Hepatic stellate cell (primary cell): ENCODE measurements around the gene DPP6.
"Not testable (repeated sequence)": the region's sequence is repeated elsewhere in the genome, so short reads cannot be mapped to it uniquely, and the experiment has no call there.

Experiments used
- DNase-seq: peaks from one replicate; pipeline ENCODE4 v3.0.0; 2011; ENCODE audit warnings: low spot score

Gene DPP6

GRCh38 chr7:154910977-154911376, 858.8 kb downstream of the DPP6 start:
- no peak for DNase-seq

DNA sequence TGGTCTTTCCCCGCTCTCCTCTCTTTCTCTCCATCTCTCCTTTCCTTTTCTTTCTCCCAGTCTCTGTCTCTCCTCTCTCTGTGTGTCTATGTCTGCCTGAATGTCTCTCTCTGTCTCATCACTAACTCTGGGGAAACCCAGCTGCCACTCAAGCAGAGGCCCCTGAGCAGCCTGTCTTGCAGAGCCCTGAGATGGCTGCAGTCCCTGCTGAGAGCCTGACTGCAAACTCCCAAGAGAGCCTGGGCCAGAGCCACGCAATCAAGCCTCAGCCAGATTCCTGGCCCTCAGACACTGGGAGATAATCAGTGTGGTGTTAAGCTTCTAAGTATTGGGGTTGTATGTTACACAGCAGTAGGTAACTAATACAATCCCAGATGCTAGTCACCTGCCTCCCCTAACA, 859.2 kb downstream of the DPP6 start:
- no peak for DNase-seq

GRCh38 chr7:154911862-154912455, 859.8 kb downstream of the DPP6 start:
- DNase-seq: no peak

DNA sequence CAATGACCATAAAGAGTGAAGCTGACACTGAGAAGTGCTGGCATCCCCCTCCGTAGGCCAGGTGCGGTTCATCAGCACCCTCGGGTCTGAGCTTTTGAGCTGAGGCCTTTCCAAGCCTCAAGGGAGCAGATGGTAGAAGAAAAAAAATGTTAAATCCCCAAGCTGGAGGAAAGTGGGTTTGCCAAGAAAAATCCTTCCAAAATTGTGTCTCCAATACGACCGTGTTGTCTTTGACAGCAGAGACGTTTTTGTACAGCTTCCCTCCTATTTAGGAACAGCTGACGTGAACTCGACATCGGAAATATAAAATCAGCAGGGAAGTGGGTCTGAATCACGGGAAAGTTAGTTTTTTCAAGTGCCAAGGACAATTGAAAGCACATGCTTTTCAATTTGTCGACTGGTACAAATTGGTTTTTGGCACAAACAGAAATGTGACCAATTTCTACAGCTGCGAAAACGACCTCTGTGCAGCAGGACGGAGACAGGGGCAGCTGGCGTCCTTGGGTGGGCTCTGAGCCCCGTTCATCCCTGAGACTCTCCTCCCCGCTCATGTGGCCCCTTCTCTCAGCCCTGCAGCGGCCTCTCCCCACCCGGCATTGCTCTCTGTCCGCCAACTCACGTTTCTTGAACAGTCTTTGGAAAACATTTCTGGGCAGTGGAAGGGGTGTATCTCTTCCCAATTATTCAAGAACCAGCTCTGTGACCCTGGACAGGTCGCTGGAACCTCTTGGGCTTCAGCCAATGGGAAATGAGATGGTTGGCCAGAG, 860.9 kb downstream of the DPP6 start:
- no peak for DNase-seq

GRCh38 chr7:154913638-154914307, 861.6 kb downstream of the DPP6 start:
- peak; percentile 85 for DNase-seq

- DNase-seq: no peak
Measured at GRCh38 chr7:154914308-154914995, 862.3 kb downstream of the DPP6 start.

GRCh38 chr7:154914996-154915380, 862.8 kb downstream of the DPP6 start:
- DNase-seq: no peak

DNA sequence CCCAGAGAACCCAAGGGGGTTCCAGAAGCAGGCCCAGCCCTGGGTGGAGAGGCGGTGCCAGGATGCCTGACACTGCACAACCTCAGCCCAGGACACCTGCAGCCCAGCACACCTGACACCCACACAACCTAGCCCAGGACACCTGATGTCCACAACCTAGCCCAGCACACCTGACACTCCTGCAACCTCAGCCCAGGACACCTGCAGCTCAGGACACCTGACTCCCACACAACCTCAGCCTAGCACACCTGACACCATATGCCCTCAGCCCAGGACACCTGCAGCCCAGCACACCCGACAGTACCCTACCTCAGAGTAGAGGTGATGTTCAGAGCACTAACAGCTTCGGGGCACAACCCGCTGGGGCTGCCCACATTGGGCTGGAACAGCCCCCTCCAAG, 863.4 kb downstream of the DPP6 start:
- DNase-seq: no peak

DNA sequence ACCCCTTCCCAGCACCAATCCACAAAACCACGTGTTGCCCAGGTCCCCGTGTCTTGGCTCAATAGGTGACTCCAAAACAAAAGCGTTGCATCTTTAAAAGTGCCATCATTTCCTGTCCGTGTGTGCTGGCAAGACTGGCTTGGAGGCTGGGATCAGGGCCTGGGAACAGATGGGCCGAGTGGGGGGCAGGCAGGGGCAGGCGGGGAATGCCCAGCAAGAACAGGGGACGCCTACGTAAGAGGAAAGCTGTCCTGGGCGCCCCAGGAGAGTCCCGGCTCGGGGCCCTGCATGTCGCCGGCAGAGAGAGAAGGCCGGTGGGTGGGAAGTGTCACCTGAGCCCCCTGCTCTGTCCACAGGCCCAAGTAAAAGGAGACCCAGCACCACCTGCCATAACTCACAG, 864.2 kb downstream of the DPP6 start:
- DNase-seq: no peak

DNA sequence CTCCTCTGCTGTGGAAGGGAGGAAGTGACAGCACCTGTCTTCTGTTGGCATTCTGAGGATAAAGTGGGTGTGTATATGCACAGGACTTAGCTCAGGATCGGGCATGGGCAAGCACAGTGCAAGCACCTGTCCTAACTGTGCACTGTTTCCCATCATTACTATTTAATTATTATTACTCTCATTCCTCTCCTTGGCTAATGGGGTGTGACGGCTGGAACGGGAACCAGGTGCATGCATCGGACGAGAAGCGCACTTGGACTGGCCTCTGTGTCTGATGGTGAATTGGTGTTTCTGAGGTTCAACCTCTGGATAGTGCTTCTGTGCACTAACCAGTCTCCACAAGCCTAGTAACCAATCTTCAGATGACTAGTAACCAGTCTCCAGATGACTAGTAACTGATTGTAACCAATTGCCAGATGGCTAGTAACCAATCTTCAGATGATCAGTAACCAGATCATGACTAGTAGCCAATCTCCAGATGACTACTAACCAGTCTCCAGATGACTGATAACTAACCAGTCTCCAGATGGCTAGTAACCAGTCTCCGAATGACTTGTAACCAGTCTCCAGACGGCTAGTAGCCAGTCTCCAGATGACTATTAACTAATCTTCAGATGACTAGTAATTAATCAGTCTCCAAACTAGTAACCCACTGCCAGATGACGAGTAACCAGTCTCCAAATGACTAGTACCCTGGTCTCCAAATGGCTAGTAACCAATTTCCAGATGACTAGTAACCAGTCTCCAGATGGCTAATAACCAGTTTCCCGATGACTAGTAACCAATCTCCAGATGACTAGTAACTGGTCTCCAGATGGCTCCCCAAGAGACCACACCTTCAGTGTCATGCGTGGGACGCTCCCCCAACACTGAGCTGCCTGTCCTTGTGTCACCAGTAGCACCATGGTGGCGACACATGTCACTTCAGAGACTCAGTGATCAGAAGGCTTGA, 864.9 kb downstream of the DPP6 start:
- no peak for DNase-seq

DNA sequence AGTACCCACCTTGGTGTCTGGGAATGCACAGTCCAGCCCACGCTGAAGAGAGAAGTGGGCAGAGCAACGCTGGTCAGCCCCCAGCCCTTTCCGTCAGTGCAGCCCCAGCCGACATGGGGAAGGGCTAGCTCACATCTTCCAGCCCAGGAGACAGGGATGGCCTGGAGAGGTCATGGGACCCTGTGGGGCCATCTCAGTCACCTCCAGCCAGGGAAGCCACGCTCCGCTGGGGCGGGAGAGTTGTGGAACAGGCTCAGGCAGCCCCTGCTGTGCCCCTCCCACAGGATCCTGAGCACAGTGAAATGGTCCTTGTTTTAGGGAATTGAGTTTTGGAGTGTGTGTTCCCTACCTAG, 865.6 kb downstream of the DPP6 start:
- DNase-seq: no peak

DNA sequence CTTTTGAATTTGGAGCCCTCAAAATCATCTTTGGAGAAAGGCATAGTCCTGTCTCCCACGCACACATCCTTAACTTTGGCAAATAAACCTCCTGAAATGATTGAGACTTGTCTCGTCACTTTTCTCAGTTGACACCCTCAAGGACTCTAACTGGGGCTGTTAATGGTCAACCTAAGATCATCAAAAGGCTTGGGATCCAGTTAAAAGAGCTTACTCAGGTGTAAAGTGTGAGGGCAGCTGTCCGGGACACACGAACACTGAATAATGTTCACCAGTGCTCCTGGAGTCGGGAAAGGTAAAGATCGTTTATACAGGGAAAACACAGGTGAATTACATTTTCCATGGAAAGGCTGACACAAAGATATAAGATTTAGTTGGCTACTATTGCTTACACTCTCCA, 866.1 kb downstream of the DPP6 start:
- no peak for DNase-seq

GRCh38 chr7:154918741-154919140, 866.5 kb downstream of the DPP6 start:
- DNase-seq: no peak

DNA sequence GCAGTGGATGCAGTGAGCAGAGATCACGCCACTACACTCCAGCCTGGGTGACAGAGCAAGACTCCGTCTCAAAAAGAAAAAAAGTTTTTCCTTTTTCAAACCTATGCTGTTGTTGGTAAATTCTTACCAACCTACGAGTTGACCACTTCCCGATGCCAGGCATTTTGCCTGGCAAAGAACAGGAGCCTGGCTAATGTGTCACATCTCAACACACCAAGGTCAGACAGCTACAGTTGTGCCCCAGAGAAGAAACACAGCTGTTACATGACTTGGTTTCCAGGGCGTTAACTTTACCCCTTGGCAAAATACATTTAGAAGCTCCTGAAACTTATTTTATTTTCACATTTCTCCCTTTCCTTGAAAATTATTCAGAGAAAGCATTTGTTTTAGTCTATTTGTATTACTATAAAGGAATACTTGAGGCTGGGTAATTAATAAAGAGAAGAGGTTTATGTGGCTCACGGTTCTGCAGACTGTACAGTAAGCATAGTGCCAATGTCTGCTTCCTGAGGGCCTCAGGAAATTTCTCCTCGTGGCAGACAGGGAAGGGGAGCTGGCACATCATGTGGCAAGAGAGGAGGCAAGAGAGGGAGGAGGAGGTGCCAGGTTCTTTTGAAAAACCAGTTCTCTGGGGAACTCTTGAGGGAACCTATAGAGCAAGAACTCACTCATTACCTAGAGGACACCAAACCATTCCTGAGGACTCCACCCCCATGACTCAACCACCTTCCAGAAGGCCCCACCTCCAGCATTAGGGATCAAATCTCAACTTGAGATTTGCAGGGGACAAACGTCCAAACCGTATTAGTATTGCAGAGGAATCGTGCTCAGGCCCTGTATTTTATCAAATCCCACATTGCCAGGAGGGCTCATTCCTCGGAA, 867.4 kb downstream of the DPP6 start:
- no peak for DNase-seq

DNA sequence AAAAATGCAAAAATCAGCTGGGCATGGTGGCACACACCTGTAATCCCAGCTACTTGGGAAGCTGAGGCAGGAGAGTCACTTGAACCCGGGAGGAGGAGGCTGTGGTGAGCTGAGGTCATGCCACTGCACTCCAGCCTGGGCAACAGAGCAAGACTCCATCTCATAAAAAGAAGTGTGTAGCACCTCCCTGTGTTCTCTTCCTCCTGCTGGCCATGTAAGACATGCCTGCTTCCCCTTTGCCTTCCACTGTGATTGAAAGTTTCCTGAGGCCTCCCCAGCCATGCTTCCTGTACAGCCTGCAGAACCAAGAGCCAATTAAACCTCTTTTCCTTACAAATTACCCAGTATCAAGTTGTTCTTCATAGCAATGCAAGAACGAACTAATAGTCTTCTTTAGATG, 870.3 kb downstream of the DPP6 start:
- not testable (repeated sequence) for DNase-seq

DNA sequence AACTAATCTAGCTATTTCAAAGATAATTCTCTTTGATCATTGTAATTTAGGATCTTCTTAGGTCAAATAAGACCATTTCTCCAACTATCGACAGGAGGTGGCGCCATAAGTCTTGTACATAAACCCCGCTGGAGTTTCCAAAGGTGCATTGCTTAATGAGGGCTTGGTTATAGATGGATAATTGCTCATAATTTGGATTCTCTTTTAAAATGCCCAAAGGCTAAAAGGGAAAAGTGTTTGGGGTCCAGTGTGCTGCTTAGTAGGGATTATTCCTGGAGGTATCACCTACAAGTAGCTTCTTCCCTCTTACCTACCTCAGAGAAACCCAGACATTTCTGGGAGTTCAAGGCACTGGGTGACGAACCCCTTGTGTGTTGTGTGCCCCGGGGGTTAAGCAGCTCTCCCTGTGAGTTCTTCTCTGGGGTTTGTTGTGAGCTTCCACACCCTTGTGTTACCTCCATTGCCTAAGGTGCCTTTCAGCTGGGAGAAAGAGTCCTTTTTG, 875.5 kb downstream of the DPP6 start:
- DNase-seq: peak; percentile 43

DNA sequence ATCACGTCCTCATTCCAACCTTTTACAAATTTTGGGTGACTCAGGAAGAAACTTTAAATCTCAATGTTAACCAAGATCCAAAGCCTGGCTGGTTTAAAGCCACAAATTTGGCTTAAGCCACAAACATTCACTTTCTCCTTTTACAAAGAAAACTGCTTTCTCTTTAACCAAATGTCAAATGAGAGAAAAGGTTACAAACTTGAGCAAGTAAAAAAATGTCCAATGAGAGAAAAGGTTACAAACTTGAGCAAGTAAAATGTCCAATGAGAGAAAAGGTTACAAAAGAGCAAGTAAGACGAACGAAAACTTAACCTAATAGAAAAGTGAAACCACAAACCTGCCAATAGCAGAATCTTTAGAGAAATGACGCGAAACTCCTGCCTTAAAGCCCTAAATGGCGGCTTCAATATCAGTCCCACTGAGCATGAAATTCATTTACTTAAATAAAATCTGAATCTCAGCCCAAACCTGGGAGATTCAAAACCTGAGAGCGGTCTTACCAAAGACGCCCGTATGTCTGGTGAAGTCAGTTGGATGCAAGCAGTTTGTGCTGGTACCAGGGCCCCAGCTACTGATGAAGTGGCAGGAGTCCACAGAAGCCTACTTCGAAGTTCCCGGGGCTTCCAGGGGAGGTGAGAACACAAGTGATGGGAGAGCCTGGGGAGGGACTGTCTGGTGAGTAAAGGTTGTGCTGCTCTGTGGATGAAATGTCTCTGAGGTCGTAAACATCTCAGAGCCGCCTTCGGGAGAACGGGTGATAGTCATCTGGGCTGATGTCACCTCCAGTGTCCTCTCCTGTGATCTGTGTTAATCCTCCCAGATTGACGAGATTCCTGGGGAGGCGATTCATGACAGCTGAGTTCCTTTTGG, 876.2 kb downstream of the DPP6 start:
- peak; percentile 70 for DNase-seq

DNA sequence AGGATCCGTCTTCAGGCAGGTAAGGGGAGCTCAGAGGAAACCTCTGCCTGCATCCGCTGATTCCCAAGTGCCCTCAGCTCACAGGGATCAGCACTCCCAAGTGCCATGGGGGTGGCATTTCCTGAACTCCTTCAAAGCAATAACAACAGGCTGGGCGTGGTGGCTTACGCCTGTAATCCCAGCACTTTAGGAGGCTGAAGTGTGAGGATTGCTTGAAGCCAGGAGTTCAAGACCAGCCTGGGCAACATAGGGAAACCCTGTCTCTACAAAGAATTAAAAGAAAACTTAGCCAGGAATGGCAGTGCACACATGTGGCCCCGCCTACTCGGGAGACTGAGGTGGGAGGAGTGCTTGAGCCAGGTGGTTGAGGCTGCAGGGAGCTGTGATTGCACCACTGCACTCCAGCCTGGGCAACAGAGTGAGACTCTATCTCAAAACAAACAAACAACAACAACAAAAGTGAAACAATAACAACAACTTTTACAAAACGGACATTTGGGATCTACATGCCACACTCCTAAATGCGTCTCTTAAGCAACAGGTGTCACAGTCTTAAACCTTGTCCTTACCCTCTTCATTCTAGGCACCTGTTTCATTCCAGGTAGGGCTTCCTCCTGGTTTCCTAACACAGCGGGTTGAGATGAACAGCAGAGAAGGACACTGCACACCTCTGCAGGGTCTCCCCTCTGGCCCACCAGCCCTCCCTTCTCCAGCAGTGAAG, 877.0 kb downstream of the DPP6 start:
- no peak for DNase-seq

DNA sequence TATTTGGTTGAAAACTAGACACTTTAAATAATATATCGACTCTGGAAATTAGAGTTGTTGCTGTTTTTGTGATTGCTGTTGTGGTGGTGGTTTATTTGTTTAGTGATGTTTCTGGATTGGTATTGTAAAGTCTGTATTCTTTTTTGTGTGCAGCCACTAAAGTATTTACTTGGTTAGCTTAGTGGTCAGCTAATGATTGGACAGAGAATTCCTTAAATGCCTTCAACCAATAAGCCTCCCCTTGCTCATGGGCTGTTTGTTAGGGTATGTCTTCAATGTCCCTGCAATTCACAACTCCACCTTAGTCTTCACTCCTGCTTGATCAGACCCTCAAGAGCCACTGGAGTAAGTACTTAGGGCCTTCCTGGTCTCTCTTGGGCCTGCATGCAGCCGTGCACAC, 879.7 kb downstream of the DPP6 start:
- no peak for DNase-seq
